Breast epithelium (tissue), 3 donors: ENCODE data around the gene CNTN6.

Source experiments
- POLR2A ChIP-seq: fragments of 450-650 bp; IDR thresholded peaks from one replicate; pipeline ENCODE4 v1.6.1; 2016; ENCODE audit warnings: antibody characterized with exemption, mild to moderate bottlenecking, moderate library complexity
- POLR2AphosphoS5 ChIP-seq, 3 donors: sonication (generic); formaldehyde crosslinking; IDR thresholded peaks; one replicate each; pipeline ENCODE4 v1.6.1; 2017; ENCODE audit warnings: antibody characterized with exemption in 3 of 3
- TF ChIP-seq, protein P1 (sequence below), 3 donors: fragments of 450-650 bp; IDR thresholded peaks; one replicate each; pipeline ENCODE4 v1.5.1; 2016 to 2017; ENCODE audit warnings: antibody characterized with exemption in 3 of 3, mild to moderate bottlenecking in 3 of 3, moderate library complexity in 3 of 3

DNA sequence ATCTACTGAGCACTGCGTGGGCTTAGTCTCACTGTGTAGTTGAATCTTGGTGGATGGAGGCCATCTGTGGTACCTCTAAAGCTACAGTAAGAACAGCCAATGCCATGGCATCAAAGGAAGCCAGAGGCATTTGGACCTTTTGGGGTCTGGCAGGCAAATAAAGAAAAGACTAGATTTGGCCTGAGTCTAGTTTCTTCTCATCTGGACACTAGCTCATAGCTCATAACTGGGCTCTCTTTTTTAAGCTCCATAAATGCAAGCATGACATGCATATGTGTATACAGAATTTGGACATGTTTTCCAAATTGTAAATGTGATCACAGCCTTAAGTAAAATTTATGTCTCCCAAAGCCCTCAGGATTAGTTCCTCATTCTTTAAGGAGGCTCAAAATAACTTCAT is 107.5 kb downstream of the CNTN6 start:
- no peak for TF ChIP-seq POLR2AphosphoS5 (IDR thresholded peaks at IDR 0.05)
- TF ChIP-seq, protein P1, sequence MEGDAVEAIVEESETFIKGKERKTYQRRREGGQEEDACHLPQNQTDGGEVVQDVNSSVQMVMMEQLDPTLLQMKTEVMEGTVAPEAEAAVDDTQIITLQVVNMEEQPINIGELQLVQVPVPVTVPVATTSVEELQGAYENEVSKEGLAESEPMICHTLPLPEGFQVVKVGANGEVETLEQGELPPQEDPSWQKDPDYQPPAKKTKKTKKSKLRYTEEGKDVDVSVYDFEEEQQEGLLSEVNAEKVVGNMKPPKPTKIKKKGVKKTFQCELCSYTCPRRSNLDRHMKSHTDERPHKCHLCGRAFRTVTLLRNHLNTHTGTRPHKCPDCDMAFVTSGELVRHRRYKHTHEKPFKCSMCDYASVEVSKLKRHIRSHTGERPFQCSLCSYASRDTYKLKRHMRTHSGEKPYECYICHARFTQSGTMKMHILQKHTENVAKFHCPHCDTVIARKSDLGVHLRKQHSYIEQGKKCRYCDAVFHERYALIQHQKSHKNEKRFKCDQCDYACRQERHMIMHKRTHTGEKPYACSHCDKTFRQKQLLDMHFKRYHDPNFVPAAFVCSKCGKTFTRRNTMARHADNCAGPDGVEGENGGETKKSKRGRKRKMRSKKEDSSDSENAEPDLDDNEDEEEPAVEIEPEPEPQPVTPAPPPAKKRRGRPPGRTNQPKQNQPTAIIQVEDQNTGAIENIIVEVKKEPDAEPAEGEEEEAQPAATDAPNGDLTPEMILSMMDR (IDR thresholded peaks at IDR 0.05) = no peak
- TF ChIP-seq POLR2A = no peak
